ENCODE data around the gene ARAF. TPM values are rescaled to one million over a fixed set of nuclear protein-coding genes. Genes with fewer than 3 reads are reported as not detected.

Gene ARAF
- total and polyA plus RNA-seq, 2 of the 4 experiments (the other 2 are of a cell fraction) = 9.1 to 52.2 TPM

GRCh38 chrX:47605024-47605423 is 44.0 kb downstream of the ARAF start:
- no peak overlapping the region for H3K23ac ChIP-seq (ENCODE audit: low read depth, low read length)
- intact Hi-C loops (cut with micrococcal nuclease) (no loop called here), in situ Hi-C loops (cut with MboI; ENCODE audit: low sequenced_read_pairs) (no loop called here), dilution Hi-C loops (cut with HindIII; ENCODE audit: low sequenced_read_pairs, unreplicated experiment) (no loop called here)
- H2BK20ac ChIP-seq (ENCODE audit: low read depth, low read length) = no peak overlapping the region
- TF ChIP-seq ELK1 (IDR thresholded peaks at IDR 0.05; ENCODE audit: borderline replicate concordance, low read depth, low read length) = no peak
- TF ChIP-seq POLR2A (IDR thresholded peaks at IDR 0.05; ENCODE audit: low read depth, low read length) = no peak
- no peak for TF ChIP-seq MAFK (IDR thresholded peaks at IDR 0.05; ENCODE audit: low read depth, low read length)
- TF ChIP-seq CTCF (conservative IDR thresholded peaks at IDR 0.05; ENCODE audit: low read depth, low read length) = no peak
- no peak for TF ChIP-seq MXI1 (IDR thresholded peaks at IDR 0.05; ENCODE audit: borderline replicate concordance, low read depth, low read length)
- TF ChIP-seq CEBPB (IDR thresholded peaks at IDR 0.05; ENCODE audit: low read depth, low read length) = no peak
- no peak for TF ChIP-seq SMC3 (IDR thresholded peaks at IDR 0.05; ENCODE audit: low read depth, low read length)
- TF ChIP-seq CHD1 (IDR thresholded peaks at IDR 0.05; ENCODE audit: low read depth, low read length) = no peak
- TF ChIP-seq FOS (IDR thresholded peaks at IDR 0.05; ENCODE audit: low read depth, low read length) = no peak
- TF ChIP-seq RFX5 (IDR thresholded peaks at IDR 0.05; ENCODE audit: low read depth, low read length) = no peak
- TF ChIP-seq MAZ (IDR thresholded peaks at IDR 0.05; ENCODE audit: borderline replicate concordance, low read depth, low read length) = no peak
- TF ChIP-seq NFE2L2 (IDR thresholded peaks at IDR 0.05; ENCODE audit: low read depth, low read length) = no peak
- TF ChIP-seq BHLHE40 (IDR thresholded peaks at IDR 0.05; ENCODE audit: low read depth, low read length) = no peak
- no peak for TF ChIP-seq USF2 (IDR thresholded peaks at IDR 0.05; ENCODE audit: low read depth, low read length)
- TF ChIP-seq RAD21 (IDR thresholded peaks at IDR 0.05; ENCODE audit: low read length) = no peak
- TF ChIP-seq RCOR1 (IDR thresholded peaks at IDR 0.05; ENCODE audit: insufficient replicate concordance, low read length) = no peak
- WGBS, 2 experiments (ENCODE audit: extremely low coverage in 2 of 2, insufficient read length in 1 of 2) = 57% methylated on average over 1 of the region's 9 CpGs; no CpG with 5 or more reads in 1 of the 2 experiments
- no peak overlapping the region for H3K18ac ChIP-seq (ENCODE audit: low read depth, low read length)
- H3K4me2 ChIP-seq (ENCODE audit: low read depth, low read length) = no peak overlapping the region
- H3K27me3 ChIP-seq (ENCODE audit: control insufficient read depth, insufficient read depth, low read length) = peaks cover 6% of the 10 kb centered on the region; the same call in 1 of the 2 replicates
- ATAC-seq (ENCODE audit: low read depth) (no peak), DNase-seq (no peak)
- peaks cover 3% of the 10 kb centered on the region; the same call in 1 of the 2 replicates for H3K9me3 ChIP-seq (ENCODE audit: control insufficient read depth, insufficient read depth, low read length)
- H3K36me3 ChIP-seq (ENCODE audit: control insufficient read depth, insufficient read depth, low read length) = no peaks in the 10 kb centered on the region
- no peak overlapping the region for H3K9ac ChIP-seq (ENCODE audit: low read depth, low read length)
- H4K91ac ChIP-seq (ENCODE audit: insufficient read depth, low read depth, low read length) = no peak overlapping the region
- H3K14ac ChIP-seq (replicated peaks; ENCODE audit: low read depth, low read length) = no peak overlapping the region
- H3K4me3 ChIP-seq (ENCODE audit: insufficient read depth, low read depth, low read length) = no peak overlapping the region
- no peak overlapping the region for H4K8ac ChIP-seq (ENCODE audit: low read depth in 2 of 2, low read length in 2 of 2)
- no peak overlapping the region for H2AK9ac ChIP-seq (replicated peaks; ENCODE audit: low read depth, low read length, poor library complexity)
- no peak overlapping the region for H2BK5ac ChIP-seq (ENCODE audit: low read depth, low read length, poor library complexity, severe bottlenecking)
- H2AK5ac ChIP-seq (ENCODE audit: low read depth, low read length) = no peak overlapping the region
- H3K4me1 ChIP-seq (ENCODE audit: control insufficient read depth, insufficient read depth, low read length) = no peaks in the 10 kb centered on the region
- no TSS peak for BruUV-seq (replicated peaks)
- no peak overlapping the region for H3K56ac ChIP-seq (ENCODE audit: extremely low read depth, insufficient read depth, low read length)
- no peak overlapping the region for H2BK15ac ChIP-seq (ENCODE audit: low read depth, low read length)
- no peak overlapping the region for H2AFZ ChIP-seq (replicated peaks; ENCODE audit: low read length, poor library complexity)
- no peak overlapping the region for H3K27ac ChIP-seq (ENCODE audit: insufficient read depth, low read length)
- H2BK120ac ChIP-seq (ENCODE audit: low read depth, low read length) = no peak overlapping the region
- H3K79me1 ChIP-seq (ENCODE audit: low read depth in 1 of 2, low read length in 2 of 2) = no peaks in the 10 kb centered on the region
- no peaks in the 10 kb centered on the region; the same call in 1 of the 2 replicates for H4K20me1 ChIP-seq (ENCODE audit: insufficient read depth, low read length)
- H3K4ac ChIP-seq (ENCODE audit: low read depth, low read length) = no peak overlapping the region
- no peaks in the 10 kb centered on the region for H3K9me1 ChIP-seq (ENCODE audit: insufficient read depth, low read length)
- CTCF ChIA-PET = no interaction called here
- no peak overlapping the region for H4K5ac ChIP-seq (ENCODE audit: low read depth, low read length)
- POLR2A ChIA-PET (ENCODE audit: unreplicated experiment) = no interaction called here
